CD4-positive, CD25-positive, alpha-beta regulatory T cell (primary cell): ENCODE data around the gene ZNF669. TPM values are rescaled to one million over a fixed set of nuclear protein-coding genes. Genes with fewer than 3 reads are reported as not detected.
A peak's percentile ranks its signal among the peaks of the same experiment; 100 is the strongest.

Experiments used
- ATAC-seq, 2 donors: fragments of 150-1000 bp; cut with Tn5 transposase; one replicate each; pipeline ENCODE4 v1.10.0; 2021; ENCODE audit warnings: low read depth in 2 of 2, moderate number of reproducible peaks in 2 of 2, moderate library complexity in 1 of 2
- DNase-seq, 3 donors: peaks; one replicate each; pipeline versions ENCODE4 v3.0.0 to v3.0.0-alpha.2; 2012 to 2022; ENCODE audit warnings: mixed read lengths in 1 of 3
- H3K27ac ChIP-seq: one replicate; pipeline ENCODE4 v1.7.0; 2013; ENCODE audit warnings: mild to moderate bottlenecking, low read length; ENCODE audit not compliant: insufficient read depth, poor library complexity, severe bottlenecking
- H3K27me3 ChIP-seq: one replicate; pipeline ENCODE4 v1.7.0; 2013; ENCODE audit warnings: low read length; ENCODE audit not compliant: control insufficient read depth, insufficient read depth
- H3K36me3 ChIP-seq: one replicate; pipeline ENCODE4 v1.7.0; 2013; ENCODE audit warnings: mild to moderate bottlenecking, low read length, moderate library complexity; ENCODE audit not compliant: control insufficient read depth, insufficient read depth
- H3K4me1 ChIP-seq: 2 replicates; pipeline ENCODE4 v1.7.0; 2013; ENCODE audit warnings: mild to moderate bottlenecking, low read length; ENCODE audit not compliant: insufficient read depth, control insufficient read depth, poor library complexity, severe bottlenecking
- H3K4me3 ChIP-seq: one replicate; pipeline ENCODE4 v1.7.0; 2013; ENCODE audit warnings: low read depth, mild to moderate bottlenecking, low read length, moderate library complexity
- H3K9me3 ChIP-seq, 2 experiments: 1 replicate in 1 of 2; 2 replicates in 1 of 2; pipeline ENCODE4 v1.7.0; 2013; ENCODE audit warnings: low read length in 2 of 2, mild to moderate bottlenecking in 1 of 2, moderate library complexity in 1 of 2; ENCODE audit not compliant: control insufficient read depth in 2 of 2
- H3K27ac Mint-ChIP-seq, 3 donors: one replicate each; pipeline ENCODE4 v1.8.0; 2020 to 2022; ENCODE audit warnings: mild to moderate bottlenecking in 3 of 3, mixed read lengths in 3 of 3, moderate library complexity in 2 of 3
- H3K27me3 Mint-ChIP-seq: one replicate; pipeline ENCODE4 v1.8.0; 2022; ENCODE audit warnings: mild to moderate bottlenecking, mixed read lengths
- H3K36me3 Mint-ChIP-seq: one replicate; pipeline ENCODE4 v1.8.0; 2020; ENCODE audit warnings: mixed read lengths
- H3K4me1 Mint-ChIP-seq, 4 donors: one replicate each; pipeline ENCODE4 v1.8.0; 2020 to 2022; ENCODE audit warnings: mixed read lengths in 4 of 4, mild to moderate bottlenecking in 1 of 4
- H3K4me3 Mint-ChIP-seq, 4 donors: one replicate each; pipeline ENCODE4 v1.8.0; 2020 to 2022; ENCODE audit warnings: mild to moderate bottlenecking in 4 of 4, mixed read lengths in 4 of 4, moderate library complexity in 3 of 4
- H3K9me3 Mint-ChIP-seq, 7 donors: one replicate each; pipeline ENCODE4 v1.8.0; 2020 to 2022; ENCODE audit warnings: mixed read lengths in 7 of 7, mild to moderate bottlenecking in 3 of 7, moderate library complexity in 2 of 7
- polyA plus RNA-seq, 4 donors: library from polyadenylated mRNA; unstranded; fragments of 300-500 nt; fragmentation: Illumina TruSeq; gene quantifications; one replicate each; pipeline ENCODE4 v1.2.3, GENCODE V29; 2021
- total RNA-seq: library from RNA; stranded (reverse); gene quantifications from one replicate; pipeline ENCODE4 v1.2.3, GENCODE V29; 2022

Gene ZNF669
- total and polyA plus RNA-seq, 5 donors from 2014 or later = 10.1 to 24.9 (median 15.4) TPM

DNA sequence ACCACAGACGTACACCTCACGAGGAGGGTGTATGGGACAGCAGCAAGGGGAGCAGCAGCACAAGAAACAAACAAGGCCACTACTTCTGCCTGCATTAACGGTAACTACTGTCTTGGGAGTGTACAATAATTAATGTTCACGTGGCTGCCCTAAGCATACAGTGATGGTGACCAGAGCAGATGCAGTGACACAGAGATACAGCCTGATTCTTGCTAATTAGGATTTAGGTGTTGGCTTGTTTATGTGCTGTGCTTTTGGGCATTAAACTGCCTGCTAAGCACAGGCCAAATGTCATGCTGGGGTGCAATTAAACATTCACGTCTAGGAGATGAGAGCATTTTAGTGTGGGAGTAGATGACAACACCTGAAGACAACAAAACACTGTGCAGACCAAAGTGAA is 7.2 kb downstream of the ZNF669 start:
- Histone ChIP-seq H3K27me3 (no peaks in the 10 kb centered on the region), H3K9me3 (peaks cover 62 to 73% of the 10 kb centered on the region in 2 experiments), H3K4me3 (no peak overlapping the region), H3K36me3 (peaks cover 19% of the 10 kb centered on the region), H3K27ac (no peak overlapping the region), H3K4me1 (no peaks in the 10 kb centered on the region)
- DNase-seq (no peak), ATAC-seq (no peak)
- Mint-ChIP-seq H3K27ac (peak overlapping the region in 1 of 3 donors; percentile 39), H3K4me1 (peaks cover 0 to 6% (median 2%) of the 10 kb centered on the region in 4 donors), H3K4me3 (peak overlapping the region in 1 of 4 donors; percentile 66), H3K27me3 (no peaks in the 10 kb centered on the region), H3K9me3 (peaks cover 0 to 68% (median 24%) of the 10 kb centered on the region in 7 donors), H3K36me3 (peaks cover 36% of the 10 kb centered on the region)

DNA sequence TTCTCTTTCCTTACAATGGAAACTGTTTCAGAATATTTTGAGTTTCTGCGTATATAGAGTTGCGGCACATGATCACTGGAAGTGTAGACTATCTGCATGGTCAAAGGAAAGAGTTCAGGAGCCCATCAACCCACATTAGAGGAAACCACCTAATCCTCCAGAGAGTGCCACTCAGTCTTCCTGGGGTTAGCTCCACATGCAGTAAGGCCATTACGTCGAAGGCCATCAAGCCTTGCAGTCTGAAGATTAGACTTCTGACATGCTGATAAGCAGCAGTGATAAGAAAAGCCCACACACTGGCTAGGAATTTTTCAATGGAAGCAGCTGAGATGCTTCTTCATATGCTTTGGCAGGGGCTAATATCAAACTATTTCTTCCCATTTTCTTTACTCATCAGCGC is 7.6 kb downstream of the ZNF669 start:
- Mint-ChIP-seq H3K4me3 (peak overlapping the region in 1 of 4 donors; percentile 66), H3K9me3 (peaks cover 0 to 64% (median 23%) of the 10 kb centered on the region in 7 donors), H3K4me1 (peaks cover 0 to 6% (median under 1%) of the 10 kb centered on the region in 4 donors), H3K27ac (peak overlapping the region in 1 of 3 donors; percentile 39), H3K36me3 (peaks cover 32% of the 10 kb centered on the region), H3K27me3 (no peaks in the 10 kb centered on the region)
- H3K36me3 ChIP-seq = peaks cover 15% of the 10 kb centered on the region
- H3K27me3 ChIP-seq = no peaks in the 10 kb centered on the region
- ATAC-seq (no peak), DNase-seq (no peak)
- no peak overlapping the region for H3K27ac ChIP-seq
- no peaks in the 10 kb centered on the region for H3K4me1 ChIP-seq
- peaks cover 58 to 68% of the 10 kb centered on the region in 2 experiments for H3K9me3 ChIP-seq
- H3K4me3 ChIP-seq = no peak overlapping the region

- Mint-ChIP-seq H3K9me3 (peaks cover 0 to 62% (median 23%) of the 10 kb centered on the region in 7 donors), H3K36me3 (peaks cover 28% of the 10 kb centered on the region), H3K27ac (peak overlapping the region in 1 of 3 donors; percentile 48), H3K4me3 (peak overlapping the region in 1 of 4 donors; percentile 54), H3K4me1 (peaks cover 0 to 6% (median 0%) of the 10 kb centered on the region in 4 donors), H3K27me3 (no peaks in the 10 kb centered on the region)
- H3K27me3 ChIP-seq = no peaks in the 10 kb centered on the region
- H3K4me1 ChIP-seq = no peaks in the 10 kb centered on the region
- peaks cover 11% of the 10 kb centered on the region for H3K36me3 ChIP-seq
- peaks cover 53 to 64% of the 10 kb centered on the region in 2 experiments for H3K9me3 ChIP-seq
- DNase-seq (no peak), ATAC-seq (no peak)
- no peak overlapping the region for H3K27ac ChIP-seq
- no peak overlapping the region for H3K4me3 ChIP-seq
Measured at GRCh38 chr1:247096112-247096511, 8.0 kb downstream of the ZNF669 start.

DNA sequence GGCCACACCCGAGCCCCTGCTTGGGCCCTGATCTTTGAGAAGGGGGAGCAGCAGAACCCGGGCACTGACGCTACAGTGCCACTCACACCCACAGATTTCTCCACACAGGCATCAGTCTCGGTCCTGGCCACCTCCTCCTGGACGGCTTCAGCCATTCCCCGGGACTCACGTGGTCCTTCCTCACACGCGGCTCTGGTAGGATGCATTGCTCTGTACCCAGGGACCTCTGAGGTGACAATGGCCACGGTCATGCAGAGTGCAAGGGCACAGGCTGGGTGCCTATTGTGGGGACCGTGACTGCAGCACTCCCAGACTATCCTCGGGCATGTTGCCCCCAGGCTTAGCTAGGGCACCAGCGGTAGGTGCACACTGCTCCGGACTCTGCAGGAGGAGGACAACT is 13.7 kb downstream of the ZNF669 start:
- no peaks in the 10 kb centered on the region for H3K27me3 ChIP-seq

GRCh38 chr1:247089616-247090375 is 14.4 kb downstream of the ZNF669 start:
- no peaks in the 10 kb centered on the region for H3K36me3 Mint-ChIP-seq
- H3K27me3 Mint-ChIP-seq = peaks cover 4% of the 10 kb centered on the region
- H3K27ac Mint-ChIP-seq = no peak overlapping the region
- no peak overlapping the region for H3K27ac ChIP-seq
- H3K4me1 Mint-ChIP-seq = no peaks in the 10 kb centered on the region
- no peaks in the 10 kb centered on the region for H3K4me1 ChIP-seq
- no peaks in the 10 kb centered on the region for H3K27me3 ChIP-seq
- ATAC-seq (no peak), DNase-seq (no peak)
- H3K4me3 ChIP-seq = no peak overlapping the region
- H3K9me3 ChIP-seq = peaks cover 7 to 9% of the 10 kb centered on the region in 2 experiments
- no peaks in the 10 kb centered on the region for H3K36me3 ChIP-seq
- peaks cover 0 to 9% (median 2%) of the 10 kb centered on the region in 7 donors for H3K9me3 Mint-ChIP-seq
- no peak overlapping the region for H3K4me3 Mint-ChIP-seq

More for the DNA sequence above, 13.7 kb downstream of the ZNF669 start:
- no peaks in the 10 kb centered on the region for H3K4me1 Mint-ChIP-seq
- DNase-seq (no peak), ATAC-seq (no peak)
- Histone ChIP-seq H3K36me3 (no peaks in the 10 kb centered on the region), H3K9me3 (peaks cover 11 to 13% of the 10 kb centered on the region in 2 experiments), H3K27ac (no peak overlapping the region), H3K4me1 (no peaks in the 10 kb centered on the region), H3K4me3 (no peak overlapping the region)
- no peak overlapping the region for H3K4me3 Mint-ChIP-seq
- H3K27me3 Mint-ChIP-seq = peaks cover 4% of the 10 kb centered on the region
- H3K27ac Mint-ChIP-seq = no peak overlapping the region
- no peaks in the 10 kb centered on the region for H3K36me3 Mint-ChIP-seq
- H3K9me3 Mint-ChIP-seq = peaks cover 0 to 9% (median 2%) of the 10 kb centered on the region in 7 donors

DNA sequence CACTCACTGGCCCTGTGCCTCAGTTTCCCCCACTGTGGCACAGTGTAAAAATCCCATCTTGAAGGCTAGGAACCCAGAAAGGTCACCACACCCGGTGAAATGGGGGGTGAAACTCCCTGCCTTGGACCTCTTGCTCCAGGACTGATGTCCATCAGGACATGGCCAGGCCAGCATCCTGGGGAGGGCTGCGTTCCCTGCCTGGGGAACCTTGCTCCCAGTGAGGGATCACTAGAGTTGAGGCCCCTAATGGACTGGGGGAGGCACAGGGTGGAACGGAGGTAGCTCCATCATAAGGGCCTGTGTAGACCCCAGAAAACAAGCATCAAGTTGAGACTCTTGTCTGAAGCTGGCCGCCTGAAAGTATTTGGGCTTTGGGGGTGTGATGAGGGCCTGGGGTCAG is 15.2 kb downstream of the ZNF669 start:
- H3K4me1 ChIP-seq = no peaks in the 10 kb centered on the region
- Mint-ChIP-seq H3K4me1 (no peaks in the 10 kb centered on the region), H3K4me3 (no peak overlapping the region), H3K27ac (no peak overlapping the region), H3K27me3 (peaks cover 4% of the 10 kb centered on the region), H3K36me3 (no peaks in the 10 kb centered on the region), H3K9me3 (peaks cover 0 to 6% (median 1%) of the 10 kb centered on the region in 7 donors)
- no peak for DNase-seq
- no peaks in the 10 kb centered on the region for H3K27me3 ChIP-seq
- no peak overlapping the region for H3K4me3 ChIP-seq
- H3K9me3 ChIP-seq = peaks cover 2 to 3% of the 10 kb centered on the region in 2 experiments
- H3K36me3 ChIP-seq = no peaks in the 10 kb centered on the region
- no peak for ATAC-seq
- H3K27ac ChIP-seq = no peak overlapping the region

DNA sequence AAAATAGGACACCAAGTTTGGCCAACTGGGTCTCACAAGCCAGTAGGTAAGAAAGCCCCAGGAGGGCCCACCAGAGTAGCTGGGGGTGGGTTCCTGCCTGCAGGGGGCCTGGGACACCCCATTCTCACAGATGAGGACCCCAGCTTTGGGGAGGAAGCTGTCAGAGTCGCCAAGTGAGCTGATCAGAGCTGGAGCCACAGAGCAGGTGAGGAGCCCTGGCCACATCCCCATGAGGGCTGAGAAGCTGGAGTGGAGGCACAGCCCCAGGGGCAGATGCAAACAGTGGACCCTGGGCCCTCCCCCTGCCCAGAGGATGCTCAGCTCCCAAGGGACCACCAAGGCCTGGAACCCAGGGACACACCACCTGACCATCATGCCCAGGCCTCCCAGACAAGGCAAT is 16.9 kb downstream of the ZNF669 start:
- Mint-ChIP-seq H3K27me3 (peaks cover 11% of the 10 kb centered on the region), H3K4me3 (no peak overlapping the region), H3K27ac (no peak overlapping the region), H3K4me1 (no peaks in the 10 kb centered on the region), H3K9me3 (peaks cover 0 to 2% (median 1%) of the 10 kb centered on the region in 7 donors), H3K36me3 (no peaks in the 10 kb centered on the region)
- Histone ChIP-seq H3K4me1 (no peaks in the 10 kb centered on the region), H3K9me3 (no peaks in the 10 kb centered on the region), H3K27ac (no peak overlapping the region), H3K4me3 (no peak overlapping the region), H3K27me3 (no peaks in the 10 kb centered on the region), H3K36me3 (no peaks in the 10 kb centered on the region)
- ATAC-seq = no peak
- no peak for DNase-seq

GRCh38 chr1:247085310-247085709 is 18.8 kb downstream of the ZNF669 start:
- no peaks in the 10 kb centered on the region for H3K9me3 ChIP-seq
- peaks cover 17% of the 10 kb centered on the region for H3K27me3 Mint-ChIP-seq
- no peaks in the 10 kb centered on the region for H3K36me3 Mint-ChIP-seq
- ATAC-seq (no peak), DNase-seq (no peak)
- H3K4me1 Mint-ChIP-seq = no peaks in the 10 kb centered on the region
- no peak overlapping the region for H3K4me3 Mint-ChIP-seq
- H3K4me1 ChIP-seq = no peaks in the 10 kb centered on the region
- H3K27me3 ChIP-seq = no peaks in the 10 kb centered on the region
- no peak overlapping the region for H3K4me3 ChIP-seq
- H3K9me3 Mint-ChIP-seq = peaks cover 0 to 2% (median 1%) of the 10 kb centered on the region in 7 donors
- H3K27ac ChIP-seq = no peak overlapping the region
- no peak overlapping the region for H3K27ac Mint-ChIP-seq
- H3K36me3 ChIP-seq = no peaks in the 10 kb centered on the region
